Measurements from ENCODE around the gene GPC2.

GPC2 gene

GRCh38 chr7:100169147-100169850, 7.9 kb downstream of the GPC2 start:
- no peak for DNase-seq
- ATAC-seq, result no peak

DNA sequence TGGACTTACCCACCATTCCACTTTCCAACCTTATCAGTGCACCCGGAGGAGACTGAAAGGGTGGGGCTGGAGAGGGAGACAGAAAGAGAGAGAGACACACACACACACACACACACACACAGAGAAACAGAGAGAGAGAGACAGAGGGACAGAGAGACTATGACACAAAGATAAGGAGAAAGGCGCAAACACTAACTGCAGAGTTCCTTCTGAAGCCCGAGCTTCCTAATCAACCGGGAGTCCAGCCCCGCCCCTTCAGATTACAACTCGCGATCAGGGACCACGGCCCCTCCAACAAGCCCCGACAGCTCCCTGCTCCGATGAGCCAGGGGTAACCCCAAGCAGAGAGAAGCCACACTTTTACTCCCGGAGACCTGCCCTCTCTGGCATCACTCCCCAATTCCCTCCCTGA, 9.3 kb downstream of the GPC2 start:
- no peak for ATAC-seq
- DNase-seq, result no peak

- no peak for DNase-seq
- ATAC-seq, result no peak
These were observed 9.9 kb downstream of the GPC2 start for GRCh38 chr7:100166970-100167911.

DNA sequence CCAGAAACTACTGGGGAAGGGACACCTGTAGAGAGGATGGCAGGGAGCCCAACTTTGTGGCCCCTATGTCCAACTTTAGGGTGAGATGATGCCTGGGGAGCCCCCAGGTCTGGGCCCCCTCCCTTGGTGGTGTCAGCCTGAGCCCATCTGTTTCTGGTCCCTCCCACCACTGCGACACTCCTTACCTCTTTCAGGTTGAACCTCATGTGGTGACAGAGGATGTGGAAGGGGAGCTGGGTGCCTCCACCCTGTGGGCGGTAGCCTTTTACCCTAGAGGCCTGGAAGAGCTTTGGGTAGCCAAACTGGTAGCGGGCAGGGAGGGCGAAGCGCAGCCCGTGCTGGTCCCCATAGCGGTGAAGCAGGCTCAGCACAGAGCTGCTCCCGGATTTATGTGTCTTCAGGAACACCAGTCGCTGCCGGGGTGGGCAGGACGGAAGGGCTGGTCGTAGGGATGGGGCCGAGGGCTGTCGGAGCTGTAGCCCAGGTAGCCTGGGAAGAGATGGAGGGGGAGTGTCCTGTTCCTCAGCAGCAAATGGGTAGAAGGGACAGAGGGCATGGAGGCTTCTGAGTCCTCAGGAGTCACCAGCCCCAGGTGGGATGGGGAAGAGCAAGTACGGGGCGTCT, 10.8 kb downstream of the GPC2 start:
- DNase-seq (peak; percentile 47), ATAC-seq (peak; percentile 71)

DNA sequence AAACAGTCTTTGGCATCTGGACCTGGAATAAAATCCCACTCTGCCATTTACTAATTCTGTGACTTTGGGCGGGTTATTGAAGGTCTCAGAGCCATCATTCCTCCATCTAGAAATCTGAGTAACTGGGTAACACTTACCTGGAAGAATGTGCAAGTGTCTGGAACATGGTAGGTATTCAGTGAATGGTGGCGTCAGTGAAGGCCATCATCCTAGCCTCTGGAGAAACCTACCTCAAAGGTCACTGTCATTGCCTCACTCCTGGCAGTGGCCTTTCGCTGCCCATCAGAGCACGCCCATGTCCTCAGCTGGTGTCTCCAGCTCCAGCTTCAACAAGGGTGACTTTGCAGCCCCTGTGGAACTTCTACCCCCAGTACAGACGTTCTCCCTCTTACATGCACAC, 13.3 kb downstream of the GPC2 start:
- ATAC-seq (no peak), DNase-seq (no peak)

DNA sequence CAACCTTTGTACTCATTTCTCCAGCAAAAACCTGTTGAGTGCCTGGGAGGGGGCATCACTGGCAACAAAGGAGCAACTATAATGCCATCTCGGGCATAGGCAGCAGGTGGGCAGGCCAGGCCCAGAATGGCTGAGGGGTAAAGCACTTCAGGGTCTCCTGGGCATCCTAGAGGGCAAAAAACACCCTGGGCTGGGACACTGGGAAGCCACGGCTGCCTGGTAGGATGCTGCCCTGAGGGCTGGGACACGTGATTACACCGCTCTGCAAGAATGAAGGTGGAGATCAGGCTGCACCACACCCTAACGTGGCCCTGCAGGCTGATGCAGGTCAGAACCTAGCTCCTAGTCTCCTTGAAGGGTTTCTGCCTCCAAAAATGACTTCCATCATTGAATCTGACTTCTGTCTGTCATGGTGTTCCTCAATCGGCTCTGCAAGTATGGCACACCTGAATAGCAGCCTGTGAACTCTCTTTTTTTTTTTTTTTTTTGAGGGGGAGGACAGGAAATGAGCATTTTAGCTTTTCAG, 14.1 kb downstream of the GPC2 start:
- DNase-seq (no peak), ATAC-seq (no peak)

DNA sequence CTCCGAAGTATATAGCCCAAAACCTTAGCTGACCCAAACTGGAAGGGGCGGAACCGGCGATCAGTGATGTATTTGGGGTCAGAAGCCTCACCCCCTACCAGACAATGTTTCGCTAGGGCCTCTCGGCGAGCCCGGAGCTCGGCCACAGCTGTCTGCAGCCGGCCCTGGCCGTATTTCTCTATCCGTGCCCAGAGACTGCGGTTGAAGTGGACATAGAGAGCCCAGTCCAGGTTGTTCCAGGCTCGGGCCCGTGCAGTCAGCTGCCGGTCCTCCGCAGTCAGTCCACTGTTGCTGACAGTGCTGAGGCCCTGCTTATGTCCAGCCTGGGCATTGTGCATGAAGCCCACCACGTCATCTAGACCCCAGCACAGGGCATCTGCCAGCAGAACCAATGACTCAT, 17.1 kb downstream of the GPC2 start:
- no peak for ATAC-seq
- DNase-seq, result no peak

DNA sequence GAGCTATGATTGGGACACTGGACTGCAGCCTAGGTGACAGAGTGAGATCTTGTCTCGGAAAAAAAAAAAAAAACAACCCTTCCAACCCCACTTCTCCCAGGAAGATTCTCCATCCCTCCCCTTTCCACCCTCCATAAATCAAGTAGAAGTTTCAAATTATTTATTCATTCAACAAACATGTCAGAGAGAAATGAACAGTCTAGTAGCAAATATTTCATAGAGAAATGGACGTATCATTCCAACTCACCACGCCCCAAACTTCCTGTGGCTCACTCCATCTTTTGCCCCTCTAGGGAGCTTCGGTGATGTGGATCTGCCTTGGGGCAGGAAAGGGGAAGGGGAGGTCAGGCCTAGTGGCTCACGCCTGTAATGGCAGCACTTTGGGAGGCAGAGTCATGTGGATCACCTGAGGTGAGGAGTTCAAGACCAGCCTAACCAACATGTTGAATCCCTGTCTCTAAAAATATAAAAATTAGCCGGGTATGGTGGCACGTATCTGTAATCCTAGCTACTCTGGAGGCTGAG, 18.0 kb downstream of the GPC2 start:
- ATAC-seq (no peak), DNase-seq (no peak)

DNA sequence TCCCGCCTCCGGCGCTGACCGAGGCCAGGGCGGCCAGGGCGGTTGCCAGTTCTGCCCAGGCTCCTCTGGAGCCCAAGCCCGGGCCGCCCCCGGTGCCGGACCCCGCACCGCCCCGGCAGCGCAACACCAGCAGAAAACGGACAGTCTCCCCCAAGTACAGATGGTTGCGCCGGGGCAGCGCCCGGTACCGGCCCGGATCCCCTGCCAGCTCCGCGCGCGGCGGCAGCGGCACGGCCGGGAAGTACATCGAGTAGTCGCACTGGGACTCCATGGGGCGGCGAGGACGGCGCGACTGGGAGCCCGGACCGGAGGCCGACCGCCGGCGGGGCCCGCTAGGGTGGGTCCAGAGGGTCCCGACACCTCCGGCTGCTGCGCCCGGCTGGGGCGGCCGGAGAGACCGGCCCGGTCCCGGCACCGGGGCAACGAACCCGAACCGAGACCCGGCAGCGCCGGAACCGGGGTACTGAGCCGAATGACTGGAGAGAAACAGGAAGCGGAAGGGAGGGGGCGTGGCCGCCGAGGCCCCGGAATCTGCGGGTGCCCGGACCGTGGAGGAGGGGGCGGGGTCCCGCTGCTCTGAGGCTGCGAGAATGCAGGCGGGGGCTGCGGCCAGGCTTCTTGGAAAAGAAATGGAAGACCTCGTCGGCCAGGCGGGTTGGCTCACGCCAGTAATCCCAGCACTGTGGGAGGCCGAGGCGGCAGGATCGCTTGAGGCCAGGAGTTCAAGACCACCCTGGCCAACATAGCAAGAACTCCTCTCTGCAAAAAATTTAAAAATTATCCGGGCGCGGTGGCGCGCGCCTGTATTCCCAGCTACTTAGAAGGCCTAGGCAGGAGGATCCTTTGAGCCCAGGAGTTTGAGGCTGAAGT, 18.7 kb downstream of the GPC2 start, which contains the start of gene TRAPPC14:
TSS of gene TRAPPC14 (minus strand) at position 495 of the 870 bp plus-strand sequence. CDS start at position 271, 224 bp downstream.
- DNase-seq, result peak; percentile 97
- peak; percentile 72 for ATAC-seq

GRCh38 chr7:100157334-100158228, 19.6 kb downstream of the GPC2 start:
- DNase-seq (peak; percentile 33), ATAC-seq (no peak)

DNA sequence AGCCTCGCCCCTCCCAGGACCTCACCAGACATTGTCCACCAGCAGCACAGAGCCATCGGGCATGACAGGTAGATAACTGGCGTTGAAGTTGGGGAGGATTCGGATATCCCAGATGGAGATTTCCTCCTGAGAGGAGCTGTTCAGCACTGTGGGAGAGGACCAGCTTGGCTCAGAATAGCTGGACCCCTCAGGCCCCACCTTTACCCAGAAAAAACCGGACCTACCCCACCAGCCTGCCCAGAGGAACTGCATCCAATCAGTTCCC, 20.2 kb downstream of the GPC2 start:
- no peak for ATAC-seq

DNA sequence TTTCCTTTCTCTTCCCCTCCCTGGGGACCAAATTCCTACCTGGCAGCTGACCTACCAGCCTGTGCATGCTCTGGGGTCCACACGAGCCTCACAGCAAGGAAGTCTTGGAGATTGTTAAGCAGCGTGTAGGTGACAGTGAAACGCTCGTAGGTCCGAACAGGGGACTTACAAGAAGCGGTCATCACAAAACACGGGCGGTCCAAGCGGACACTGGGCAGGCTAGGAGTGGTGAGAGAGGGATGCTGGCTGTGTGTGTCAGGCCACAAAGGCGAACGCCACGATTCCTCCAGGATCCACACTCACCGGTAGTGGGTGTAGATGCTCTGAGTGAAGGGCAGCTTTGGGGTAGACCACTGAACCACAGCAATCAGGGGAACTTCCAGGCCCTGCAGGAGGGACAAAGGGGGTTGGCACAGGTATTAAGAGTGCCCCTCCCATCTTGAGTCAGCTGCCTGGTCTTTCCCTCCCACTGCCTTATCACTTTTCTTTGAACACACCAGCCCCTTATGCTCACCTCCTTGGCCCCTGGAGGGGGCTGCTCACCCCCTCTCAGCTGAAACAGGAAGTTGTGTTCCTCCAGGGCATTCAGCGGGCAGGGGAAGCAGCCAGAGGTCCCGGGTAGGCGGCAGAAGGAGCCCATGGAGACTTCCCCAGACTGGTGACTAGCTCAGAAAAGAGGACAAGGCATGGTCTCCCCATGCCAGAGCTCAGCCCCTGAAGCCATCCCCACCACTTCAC, 20.7 kb downstream of the GPC2 start:
- DNase-seq, result peak; percentile 52
- peak; percentile 60 for ATAC-seq

More for the DNA sequence above, 20.2 kb downstream of the GPC2 start:
- no peak for DNase-seq

DNA sequence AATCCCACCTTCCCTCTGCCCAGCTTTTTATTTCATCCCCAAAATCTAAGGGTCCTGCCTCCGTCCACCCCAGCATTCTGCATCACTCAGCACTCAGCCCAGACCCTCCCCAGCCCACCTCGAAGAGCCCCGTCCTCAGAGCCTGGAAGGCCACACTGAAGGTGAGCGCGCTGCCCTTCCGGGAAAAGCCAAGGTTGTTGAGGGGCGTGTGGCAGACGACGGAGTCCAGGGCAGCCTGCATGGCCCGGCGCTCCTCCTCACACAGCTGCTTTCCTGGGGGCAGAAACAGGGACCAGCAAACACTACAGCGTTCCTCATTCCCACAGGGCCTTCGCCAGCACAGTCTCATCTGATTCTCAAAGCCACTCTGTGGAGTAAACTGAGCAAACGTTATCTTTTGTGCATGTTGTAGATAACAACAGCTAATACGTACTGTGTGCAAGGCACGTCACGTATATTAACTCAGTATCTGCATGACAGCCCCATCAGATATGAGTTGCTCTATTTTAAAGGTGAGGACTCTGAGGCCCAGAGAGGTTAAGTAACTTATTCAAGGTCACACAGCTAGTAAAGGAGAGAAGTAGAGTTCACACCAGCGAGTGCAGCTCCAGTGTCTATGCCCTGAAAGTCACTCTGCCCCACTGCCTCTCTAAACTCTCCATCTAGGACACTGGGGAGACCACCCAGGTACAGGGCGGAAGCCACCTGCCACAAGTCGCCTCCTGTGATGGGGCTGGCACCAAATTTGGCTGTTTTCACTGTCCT, 21.4 kb downstream of the GPC2 start:
- ATAC-seq (no peak), DNase-seq (no peak)

DNA sequence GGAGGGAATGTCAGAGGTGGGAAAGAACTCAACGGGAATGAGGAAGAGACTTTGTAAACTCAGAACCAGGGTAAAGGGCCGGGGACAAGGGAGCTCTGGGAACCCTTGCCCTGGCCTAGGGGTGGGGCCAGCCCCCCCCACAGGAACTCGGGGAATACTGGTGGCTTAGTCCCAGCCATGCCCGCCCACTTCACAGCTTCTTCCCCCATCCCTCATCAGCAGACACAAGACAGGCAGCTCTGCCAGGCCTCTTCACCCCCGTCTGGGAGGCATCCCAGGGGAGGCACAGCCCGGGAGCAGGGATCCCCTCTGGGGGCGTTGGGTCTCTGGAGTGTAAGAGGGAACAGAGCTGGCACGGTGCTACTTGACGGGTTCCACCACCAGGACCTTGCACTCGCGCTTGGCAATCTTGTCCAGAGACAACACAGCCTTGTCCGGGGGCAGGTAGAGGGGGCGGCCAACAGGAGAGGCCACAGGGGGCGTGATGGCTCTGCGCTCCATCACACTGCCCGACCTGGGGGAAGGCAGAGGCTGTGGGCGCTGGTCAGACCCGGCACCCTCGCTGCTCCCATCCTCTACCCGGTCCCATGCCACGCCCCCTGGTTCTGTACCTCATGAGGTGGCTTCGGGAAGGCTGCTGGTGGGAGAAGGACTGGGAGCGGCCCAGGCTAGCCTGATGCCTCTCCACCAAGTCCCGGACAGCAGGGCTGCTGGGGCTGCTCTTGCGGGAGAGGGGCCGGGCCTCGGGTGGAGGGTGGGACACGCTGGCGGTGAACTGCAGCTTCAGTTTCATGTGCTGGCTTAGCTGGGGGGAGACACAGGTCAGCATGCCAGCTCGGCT, 22.3 kb downstream of the GPC2 start:
- ATAC-seq, result no peak
- no peak for DNase-seq

DNA sequence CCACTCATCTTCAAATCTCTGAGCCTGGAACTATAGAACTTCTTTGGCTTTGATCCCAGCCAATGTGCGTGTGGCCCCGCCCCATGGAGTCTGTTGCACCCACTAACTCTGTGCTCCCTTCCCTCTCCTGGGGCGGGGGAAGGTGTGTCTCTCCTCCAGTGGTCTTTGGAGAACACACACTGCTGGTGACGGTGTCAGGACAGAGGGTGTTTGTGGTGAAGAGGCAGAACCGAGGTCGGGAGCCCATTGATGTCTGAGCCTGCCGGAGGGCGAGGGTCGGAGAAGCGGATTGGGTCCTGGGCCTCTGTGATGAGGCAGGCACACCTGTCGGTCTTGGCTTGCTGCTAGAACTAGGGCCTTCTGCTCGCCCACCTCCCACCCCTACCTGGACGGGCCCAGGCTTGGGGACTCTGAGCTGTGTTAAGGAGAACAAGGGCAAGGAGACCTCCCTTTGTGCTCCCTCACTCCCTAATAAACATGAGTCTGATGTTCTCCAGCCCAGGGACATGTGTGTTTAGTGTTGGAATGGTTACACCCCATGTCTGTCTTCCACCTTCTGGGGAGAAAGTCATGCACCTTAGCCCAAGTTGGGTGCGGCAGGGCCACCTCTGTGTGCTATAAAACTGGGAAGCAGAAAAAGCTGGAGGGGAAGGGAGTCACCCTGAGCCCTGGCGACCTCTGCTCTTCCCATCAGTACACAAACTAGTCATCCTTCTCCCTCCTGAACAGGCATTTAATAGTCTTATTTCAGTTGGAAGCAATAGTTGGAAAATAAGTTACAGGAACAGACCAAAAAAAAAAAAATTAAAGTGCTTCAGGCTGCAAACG, 23.3 kb downstream of the GPC2 start:
- DNase-seq (no peak), ATAC-seq (no peak)

DNA sequence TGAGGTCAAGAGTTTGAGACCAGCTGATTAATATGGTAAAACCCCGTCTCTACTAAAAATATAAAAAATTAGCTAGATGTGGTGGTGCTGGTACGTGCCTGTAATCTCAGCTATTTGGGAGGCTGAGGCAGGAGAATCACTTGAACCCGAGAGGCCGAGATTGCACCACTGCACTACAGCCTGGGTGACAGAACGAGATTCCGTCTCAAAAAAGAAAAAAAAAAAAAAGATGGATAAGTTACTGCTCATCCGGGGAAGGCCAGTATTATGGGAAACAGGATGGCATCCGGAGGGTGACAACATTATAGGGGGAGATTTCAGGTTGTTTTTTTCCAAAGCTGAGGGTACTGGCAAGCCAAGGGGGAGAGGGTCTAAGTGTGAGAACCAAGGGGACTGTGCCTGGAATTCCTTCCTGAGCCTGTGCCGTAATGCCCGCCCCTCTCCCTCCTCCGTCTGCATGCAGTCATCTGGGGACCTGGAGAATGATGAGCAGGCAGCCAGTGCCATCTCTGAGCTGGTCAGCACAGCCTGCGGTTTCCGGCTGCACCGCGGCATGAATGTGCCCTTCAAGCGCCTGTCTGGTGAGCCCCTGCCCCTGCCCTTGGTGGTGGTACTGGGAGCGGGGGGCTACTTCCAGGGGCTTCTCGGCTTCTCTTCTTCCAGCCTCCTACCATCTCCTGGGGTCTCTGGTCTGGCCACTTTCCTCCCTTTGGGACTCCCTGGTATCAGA, 24.1 kb downstream of the GPC2 start:
- DNase-seq (no peak), ATAC-seq (no peak)
